ENCODE measurements around the gene ARHGAP23. TPM values are rescaled to one million over a fixed set of nuclear protein-coding genes. Genes with fewer than 3 reads are reported as not detected.

ARHGAP23 gene
- total and polyA plus RNA-seq, 4 experiments from 2014 or later: 0.04 to 0.23 TPM; not detected in 2

GRCh38 chr17:38546396-38546795, 118.1 kb downstream of the ARHGAP23 start:
- Histone ChIP-seq H3K4me3 (ENCODE audit: low read length in 2 of 2) (no peak overlapping the region), H3K27ac (ENCODE audit: low read depth, low read length) (no peak overlapping the region), H3K36me3 (ENCODE audit: insufficient read depth, low read length) (no peaks in the 10 kb centered on the region), H3K27me3 (ENCODE audit: insufficient read depth, low read length) (no peaks in the 10 kb centered on the region), H3K9me3 (ENCODE audit: control insufficient read depth in 1 of 2, low read length in 2 of 2) (no peaks in the 10 kb centered on the region), H3K4me1 (ENCODE audit: insufficient read depth, low read length) (no peaks in the 10 kb centered on the region)
- H3K4me1 Mint-ChIP-seq: no peaks in the 10 kb centered on the region
- intact Hi-C loops (cut with micrococcal nuclease): no loop called here
- CTCF ChIA-PET (ENCODE audit: partially characterized antibody): interaction anchor here (1.3 kb wide), 1 partner anchor 11 kb away, joined by 5 read pairs; no protein-coding TSS in a partner anchor
- H3K27me3 Mint-ChIP-seq: peaks cover 9 to 23% of the 10 kb centered on the region in 2 donors
- no peak overlapping the region for H3K4me3 Mint-ChIP-seq
- H3K36me3 Mint-ChIP-seq: no peaks in the 10 kb centered on the region
- POLR2A ChIA-PET (ENCODE audit: partially characterized antibody): interaction anchor here (1.3 kb wide), 1 partner anchor 11 kb away, joined by 3 read pairs; no protein-coding TSS in a partner anchor
- H3K27ac Mint-ChIP-seq: no peak overlapping the region
- DNase-seq: no peak
- H3K9me3 Mint-ChIP-seq: no peaks in the 10 kb centered on the region

GRCh38 chr17:38547444-38547843, 119.2 kb downstream of the ARHGAP23 start:
- intact Hi-C loops (cut with micrococcal nuclease): no loop called here
- no peak for DNase-seq
- no peaks in the 10 kb centered on the region for H3K4me1 ChIP-seq (ENCODE audit: insufficient read depth, low read length)
- H3K27me3 ChIP-seq (ENCODE audit: insufficient read depth, low read length): no peaks in the 10 kb centered on the region
- CTCF ChIA-PET (ENCODE audit: partially characterized antibody): interaction anchor here (1.0 kb wide), 1 partner anchor 11 kb away, joined by 5 read pairs; no protein-coding TSS in a partner anchor
- H3K4me1 Mint-ChIP-seq: no peaks in the 10 kb centered on the region
- H3K9me3 ChIP-seq (ENCODE audit: control insufficient read depth in 1 of 2, low read length in 2 of 2): no peaks in the 10 kb centered on the region
- POLR2A ChIA-PET (ENCODE audit: partially characterized antibody): no interaction called here
- no peak overlapping the region for H3K4me3 ChIP-seq (ENCODE audit: low read length in 2 of 2)
- no peaks in the 10 kb centered on the region for H3K9me3 Mint-ChIP-seq
- H3K27ac Mint-ChIP-seq: no peak overlapping the region
- H3K27ac ChIP-seq (ENCODE audit: low read depth, low read length): no peak overlapping the region
- H3K27me3 Mint-ChIP-seq: peaks cover 9 to 21% of the 10 kb centered on the region in 2 donors
- no peaks in the 10 kb centered on the region for H3K36me3 Mint-ChIP-seq
- no peaks in the 10 kb centered on the region for H3K36me3 ChIP-seq (ENCODE audit: insufficient read depth, low read length)
- no peak overlapping the region for H3K4me3 Mint-ChIP-seq

DNA sequence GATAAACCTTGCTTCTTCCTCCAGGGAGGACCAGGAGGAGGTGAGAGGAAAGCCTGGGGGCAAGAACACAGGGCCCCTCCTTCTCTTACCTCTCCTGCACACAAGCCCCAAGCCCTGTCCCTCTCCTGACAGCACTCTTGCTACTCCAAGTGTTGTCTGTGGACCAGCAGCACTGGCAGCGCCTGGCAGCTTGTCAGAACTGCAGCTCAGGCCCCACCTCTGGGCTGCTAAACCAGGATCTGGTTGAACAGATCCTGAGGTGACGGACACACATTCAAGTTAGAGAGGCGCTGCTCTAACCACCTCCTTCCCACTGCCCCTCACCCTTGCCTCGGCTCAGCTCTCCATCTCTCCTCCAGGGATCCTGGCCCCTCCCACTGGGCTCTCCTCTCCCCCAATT, 121.0 kb downstream of the ARHGAP23 start:
- H3K9me3 Mint-ChIP-seq: no peaks in the 10 kb centered on the region
- Histone ChIP-seq H3K36me3 (ENCODE audit: insufficient read depth, low read length) (no peaks in the 10 kb centered on the region), H3K27ac (ENCODE audit: low read depth, low read length) (no peak overlapping the region), H3K4me3 (ENCODE audit: low read length in 2 of 2) (no peak overlapping the region), H3K27me3 (ENCODE audit: insufficient read depth, low read length) (no peaks in the 10 kb centered on the region), H3K9me3 (ENCODE audit: control insufficient read depth in 1 of 2, low read length in 2 of 2) (no peaks in the 10 kb centered on the region), H3K4me1 (ENCODE audit: insufficient read depth, low read length) (no peaks in the 10 kb centered on the region)
- intact Hi-C loops (cut with micrococcal nuclease): no loop called here
- no peaks in the 10 kb centered on the region for H3K4me1 Mint-ChIP-seq
- CTCF ChIA-PET (ENCODE audit: partially characterized antibody): interaction anchor here (1.3 kb wide), 2 partner anchors 8 to 10 kb away, joined by 5 read pairs; no protein-coding TSS in a partner anchor
- DNase-seq: no peak
- H3K4me3 Mint-ChIP-seq: no peak overlapping the region
- POLR2A ChIA-PET (ENCODE audit: partially characterized antibody): no interaction called here
- H3K27ac Mint-ChIP-seq: no peak overlapping the region
- H3K36me3 Mint-ChIP-seq: no peaks in the 10 kb centered on the region
- H3K27me3 Mint-ChIP-seq: peaks cover 12 to 19% of the 10 kb centered on the region in 2 donors

DNA sequence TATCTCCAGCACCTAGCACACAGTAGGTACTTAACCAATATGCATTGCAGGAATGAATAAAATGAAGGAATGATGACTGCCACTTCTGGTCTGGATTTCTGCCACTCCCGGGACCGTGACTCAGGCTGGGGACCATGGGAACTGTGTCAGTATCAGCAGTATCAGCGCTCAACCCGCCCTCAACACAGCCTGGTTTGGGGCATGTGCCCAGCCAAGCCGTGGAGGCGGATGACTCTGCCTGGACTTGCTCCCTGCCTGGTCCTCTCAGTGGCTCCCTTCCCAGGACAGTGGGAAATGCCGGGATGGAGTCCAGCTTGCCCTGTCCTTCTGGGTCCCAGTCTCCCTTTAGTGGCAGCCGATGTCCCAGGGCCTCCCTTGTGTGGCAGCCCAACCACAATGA, 122.4 kb downstream of the ARHGAP23 start:
- peaks cover 12 to 17% of the 10 kb centered on the region in 2 donors for H3K27me3 Mint-ChIP-seq
- POLR2A ChIA-PET (ENCODE audit: partially characterized antibody): no interaction called here

DNA sequence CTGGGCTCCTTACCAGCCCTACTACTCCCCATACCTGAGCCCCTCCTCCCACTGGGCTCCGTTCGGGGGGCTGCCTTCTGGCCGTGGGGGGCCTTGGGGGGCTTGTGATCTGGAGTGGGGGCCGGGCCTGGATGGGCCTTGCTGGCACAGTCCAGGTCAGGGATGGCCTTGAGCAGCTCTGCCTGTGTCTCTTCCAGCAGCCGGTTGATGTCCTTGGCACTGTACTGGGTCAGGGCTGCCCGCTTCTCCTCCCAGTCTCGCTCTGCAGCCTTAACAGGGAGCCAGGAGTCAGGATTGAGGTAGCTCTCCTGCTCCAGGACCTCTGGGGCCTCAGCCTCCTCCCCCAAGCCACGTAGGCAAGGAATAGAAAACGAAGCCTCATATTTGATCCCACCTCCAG, 122.9 kb downstream of the ARHGAP23 start:
- no peaks in the 10 kb centered on the region for H3K27me3 ChIP-seq (ENCODE audit: insufficient read depth, low read length)
- intact Hi-C loops (cut with micrococcal nuclease): no loop called here
- no peaks in the 10 kb centered on the region for H3K4me1 ChIP-seq (ENCODE audit: insufficient read depth, low read length)
- Mint-ChIP-seq H3K27me3 (peaks cover 12 to 16% of the 10 kb centered on the region in 2 donors), H3K36me3 (no peaks in the 10 kb centered on the region), H3K4me1 (no peaks in the 10 kb centered on the region), H3K9me3 (no peaks in the 10 kb centered on the region), H3K27ac (no peak overlapping the region), H3K4me3 (no peak overlapping the region)
- no peaks in the 10 kb centered on the region for H3K9me3 ChIP-seq (ENCODE audit: control insufficient read depth in 1 of 2, low read length in 2 of 2)
- no peak for DNase-seq
- H3K4me3 ChIP-seq (ENCODE audit: low read length in 2 of 2): no peak overlapping the region
- H3K36me3 ChIP-seq (ENCODE audit: insufficient read depth, low read length): no peaks in the 10 kb centered on the region
- no peak overlapping the region for H3K27ac ChIP-seq (ENCODE audit: low read depth, low read length)
- POLR2A ChIA-PET (ENCODE audit: partially characterized antibody): no interaction called here
- CTCF ChIA-PET (ENCODE audit: partially characterized antibody): no interaction called here

More for the DNA sequence above, 122.4 kb downstream of the ARHGAP23 start:
- Histone ChIP-seq H3K9me3 (ENCODE audit: control insufficient read depth in 1 of 2, low read length in 2 of 2) (no peaks in the 10 kb centered on the region), H3K4me3 (ENCODE audit: low read length in 2 of 2) (no peak overlapping the region), H3K27ac (ENCODE audit: low read depth, low read length) (no peak overlapping the region), H3K36me3 (ENCODE audit: insufficient read depth, low read length) (no peaks in the 10 kb centered on the region), H3K4me1 (ENCODE audit: insufficient read depth, low read length) (no peaks in the 10 kb centered on the region), H3K27me3 (ENCODE audit: insufficient read depth, low read length) (no peaks in the 10 kb centered on the region)
- H3K36me3 Mint-ChIP-seq: no peaks in the 10 kb centered on the region
- no peak for DNase-seq
- intact Hi-C loops (cut with micrococcal nuclease): no loop called here
- H3K9me3 Mint-ChIP-seq: no peaks in the 10 kb centered on the region
- H3K4me3 Mint-ChIP-seq: no peak overlapping the region
- H3K27ac Mint-ChIP-seq: no peak overlapping the region
- H3K4me1 Mint-ChIP-seq: no peaks in the 10 kb centered on the region
- CTCF ChIA-PET (ENCODE audit: partially characterized antibody): no interaction called here

- no peak overlapping the region for H3K27ac ChIP-seq (ENCODE audit: low read depth, low read length)
- Mint-ChIP-seq H3K36me3 (no peaks in the 10 kb centered on the region), H3K27ac (no peak overlapping the region), H3K4me1 (no peaks in the 10 kb centered on the region), H3K27me3 (peaks cover 8% of the 10 kb centered on the region in 2 donors), H3K4me3 (no peak overlapping the region), H3K9me3 (no peaks in the 10 kb centered on the region)
- no peaks in the 10 kb centered on the region for H3K27me3 ChIP-seq (ENCODE audit: insufficient read depth, low read length)
- no peak overlapping the region for H3K4me3 ChIP-seq (ENCODE audit: low read length in 2 of 2)
- no peak for DNase-seq
- CTCF ChIA-PET (ENCODE audit: partially characterized antibody): interaction anchor here (1.5 kb wide), 1 partner anchor 31 kb away, joined by 4 read pairs; no protein-coding TSS in a partner anchor
- no peaks in the 10 kb centered on the region for H3K9me3 ChIP-seq (ENCODE audit: control insufficient read depth in 1 of 2, low read length in 2 of 2)
- no peaks in the 10 kb centered on the region for H3K4me1 ChIP-seq (ENCODE audit: insufficient read depth, low read length)
- intact Hi-C loops (cut with micrococcal nuclease): no loop called here
- POLR2A ChIA-PET (ENCODE audit: partially characterized antibody): no interaction called here
- no peaks in the 10 kb centered on the region for H3K36me3 ChIP-seq (ENCODE audit: insufficient read depth, low read length)
Measured at GRCh38 chr17:38552343-38552742, 124.1 kb downstream of the ARHGAP23 start.

DNA sequence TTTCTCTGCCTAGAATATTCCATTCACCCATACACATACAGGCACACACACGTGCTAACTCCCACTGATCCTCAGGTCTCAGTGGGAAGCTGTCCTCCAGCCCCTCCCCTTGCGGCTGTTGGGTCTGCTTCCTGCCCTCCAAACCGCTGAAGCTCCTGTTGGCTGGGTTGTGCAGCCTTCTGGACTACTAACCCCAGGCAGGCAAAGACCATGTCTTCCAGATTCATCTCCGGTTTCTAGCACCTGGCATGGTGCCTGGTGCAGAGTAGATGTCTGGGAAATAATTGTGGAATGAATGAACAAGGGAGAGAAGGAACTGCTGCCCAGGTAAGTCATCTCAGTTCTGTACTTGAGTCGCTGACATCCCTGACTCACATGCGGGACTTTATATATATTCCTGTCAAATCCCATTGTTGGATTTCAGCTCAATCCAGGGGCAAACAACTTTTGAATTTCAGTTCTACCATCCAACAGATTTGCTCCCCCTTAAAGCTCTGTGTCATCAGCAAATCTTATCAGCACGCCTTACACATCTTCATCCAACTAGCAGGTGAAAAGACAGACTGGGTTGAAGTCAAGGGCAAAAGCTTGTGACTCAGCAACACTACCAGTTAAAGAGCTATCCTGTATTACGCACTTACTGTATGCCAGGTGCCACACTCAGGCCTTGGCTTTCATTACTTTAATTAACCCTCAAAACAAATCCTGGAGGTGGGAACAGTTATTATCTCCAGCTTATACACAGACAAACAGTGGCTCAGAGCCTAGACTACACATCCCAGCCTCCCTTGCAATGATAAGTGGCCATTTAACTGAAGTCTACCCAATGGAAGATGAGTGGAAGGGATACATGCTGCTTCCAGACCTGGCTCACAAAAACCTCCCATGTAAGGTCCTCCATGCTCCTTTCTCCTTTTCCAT, 126.4 kb downstream of the ARHGAP23 start:
- POLR2A ChIA-PET (ENCODE audit: partially characterized antibody): no interaction called here
- intact Hi-C loops (cut with micrococcal nuclease): loop anchor here (5.0 kb wide), 1 partner anchor 198 kb away; the partner anchor contains the start of gene PSMB3

More for the DNA sequence above, 126.4 kb downstream of the ARHGAP23 start:
- Mint-ChIP-seq H3K27ac (no peak overlapping the region), H3K4me3 (no peak overlapping the region), H3K27me3 (peaks cover 6% of the 10 kb centered on the region in 2 donors), H3K4me1 (peaks cover 3 to 17% (median 8%) of the 10 kb centered on the region in 4 donors), H3K9me3 (peaks cover 0 to 3% (median 0%) of the 10 kb centered on the region in 8 donors), H3K36me3 (peaks cover 0 to 3% of the 10 kb centered on the region in 2 donors)
- Histone ChIP-seq H3K27ac (ENCODE audit: low read depth, low read length) (no peak overlapping the region), H3K4me1 (ENCODE audit: insufficient read depth, low read length) (peaks cover 11% of the 10 kb centered on the region), H3K36me3 (ENCODE audit: insufficient read depth, low read length) (no peaks in the 10 kb centered on the region), H3K9me3 (ENCODE audit: control insufficient read depth in 1 of 2, low read length in 2 of 2) (no peaks in the 10 kb centered on the region), H3K4me3 (ENCODE audit: low read length in 2 of 2) (no peak overlapping the region), H3K27me3 (ENCODE audit: insufficient read depth, low read length) (no peaks in the 10 kb centered on the region)
- CTCF ChIA-PET (ENCODE audit: partially characterized antibody): interaction anchor here (0.6 to 2.6 kb wide), 4 partner anchors 30 to 140 kb away, joined by 3 to 21 read pairs (median 9); no protein-coding TSS in a partner anchor
- DNase-seq: no peak
